OCI-LY3 (cell line): Measurements from ENCODE around the gene PSMF1.

ENCODE experiments used
- EZH2phosphoT487 ChIP-seq: fragments of 200-600 bp; shearing (Covaris generic); IDR thresholded peaks from 2 replicates; pipeline ENCODE4 v1.6.1; 2018; ENCODE audit warnings: antibody characterized with exemption, mixed run types, low read depth
- TF ChIP-seq, protein P1 (sequence below): fragments of 200-600, 300-600 bp; sonication (generic); IDR thresholded peaks from 2 replicates; pipeline ENCODE4 v1.5.1; 2014; ENCODE audit warnings: antibody characterized with exemption, low read length, low read depth

DNA sequence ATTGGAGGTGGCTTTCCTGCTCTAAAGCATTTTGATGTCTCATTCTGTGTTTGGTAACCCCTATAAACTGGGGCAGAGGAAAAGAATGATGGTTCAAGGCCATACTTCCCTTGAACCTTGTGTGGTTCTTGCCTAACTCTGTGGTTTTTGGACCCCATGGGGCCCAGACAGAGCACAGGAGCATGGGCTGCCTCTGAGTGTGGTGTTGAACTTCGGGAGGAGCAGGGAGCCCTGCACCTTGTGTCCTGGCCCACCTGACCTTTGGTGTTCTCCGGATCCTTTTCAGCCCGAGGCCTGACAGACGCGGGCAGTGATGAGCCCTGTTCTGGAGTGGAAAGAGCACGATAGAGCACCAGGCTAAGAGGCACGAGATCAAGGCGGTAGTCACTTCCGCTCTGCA lies 47.5 kb downstream of the PSMF1 start:
- TF ChIP-seq, protein P1, sequence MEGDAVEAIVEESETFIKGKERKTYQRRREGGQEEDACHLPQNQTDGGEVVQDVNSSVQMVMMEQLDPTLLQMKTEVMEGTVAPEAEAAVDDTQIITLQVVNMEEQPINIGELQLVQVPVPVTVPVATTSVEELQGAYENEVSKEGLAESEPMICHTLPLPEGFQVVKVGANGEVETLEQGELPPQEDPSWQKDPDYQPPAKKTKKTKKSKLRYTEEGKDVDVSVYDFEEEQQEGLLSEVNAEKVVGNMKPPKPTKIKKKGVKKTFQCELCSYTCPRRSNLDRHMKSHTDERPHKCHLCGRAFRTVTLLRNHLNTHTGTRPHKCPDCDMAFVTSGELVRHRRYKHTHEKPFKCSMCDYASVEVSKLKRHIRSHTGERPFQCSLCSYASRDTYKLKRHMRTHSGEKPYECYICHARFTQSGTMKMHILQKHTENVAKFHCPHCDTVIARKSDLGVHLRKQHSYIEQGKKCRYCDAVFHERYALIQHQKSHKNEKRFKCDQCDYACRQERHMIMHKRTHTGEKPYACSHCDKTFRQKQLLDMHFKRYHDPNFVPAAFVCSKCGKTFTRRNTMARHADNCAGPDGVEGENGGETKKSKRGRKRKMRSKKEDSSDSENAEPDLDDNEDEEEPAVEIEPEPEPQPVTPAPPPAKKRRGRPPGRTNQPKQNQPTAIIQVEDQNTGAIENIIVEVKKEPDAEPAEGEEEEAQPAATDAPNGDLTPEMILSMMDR: no peak
- TF ChIP-seq EZH2phosphoT487: no peak
